GM04503 (cell line): ENCODE results near the gene SPTA1.

Source experiments
- DNase-seq: peaks from one replicate; pipeline ENCODE4 v3.0.0-alpha.2; 2012; ENCODE audit warnings: low read depth

Gene SPTA1

GRCh38 chr1:158685085-158685484 lies 1.4 kb downstream of the SPTA1 start:
- no peak for DNase-seq

GRCh38 chr1:158681606-158682005 lies 4.9 kb downstream of the SPTA1 start:
- DNase-seq: no peak

GRCh38 chr1:158679289-158679688 lies 7.2 kb downstream of the SPTA1 start:
- no peak for DNase-seq

- no peak for DNase-seq
These were observed 10.8 kb downstream of the SPTA1 start for GRCh38 chr1:158675563-158676323.

DNA sequence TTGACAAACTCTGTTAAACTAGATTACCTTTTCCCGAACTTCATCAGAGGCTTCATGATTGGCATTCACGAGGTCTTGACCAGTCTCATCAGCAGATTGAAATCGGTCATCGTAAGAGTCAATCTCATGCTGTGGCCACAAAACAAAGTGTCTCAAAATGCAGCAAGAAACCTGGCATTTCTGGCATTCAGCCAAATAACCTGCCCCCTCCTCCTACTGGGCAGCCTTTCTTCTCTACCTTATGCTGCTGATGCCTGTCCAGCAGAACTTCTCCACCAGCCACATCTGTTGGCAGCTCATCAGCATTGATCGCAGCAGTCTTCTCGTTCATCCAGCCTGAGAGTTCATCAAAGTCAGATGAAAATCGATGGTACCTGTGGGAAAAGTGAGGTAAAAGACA lies 12.2 kb downstream of the SPTA1 start:
- no peak for DNase-seq

- no peak for DNase-seq
These were observed 20.5 kb downstream of the SPTA1 start for GRCh38 chr1:158666037-158666436.

GRCh38 chr1:158654571-158654970 lies 31.9 kb downstream of the SPTA1 start:
- DNase-seq: no peak

DNA sequence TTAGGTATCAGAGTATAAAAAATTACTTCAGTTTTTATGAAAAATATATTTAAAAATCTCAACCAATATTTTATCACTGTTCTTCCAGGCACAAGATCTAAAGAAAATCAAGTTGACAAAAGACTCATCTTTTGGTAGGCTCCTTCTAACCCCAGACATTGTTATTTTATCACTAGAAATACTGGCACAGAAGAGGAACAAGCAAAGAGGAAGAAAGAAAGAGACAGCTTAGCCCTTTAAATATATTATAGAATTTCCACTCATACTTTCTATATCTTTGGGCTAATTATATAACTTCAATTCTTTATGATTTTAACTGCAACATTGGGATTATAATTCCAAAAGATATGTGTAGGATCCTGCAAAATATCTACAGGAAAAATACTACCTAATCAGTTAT lies 32.4 kb downstream of the SPTA1 start:
- DNase-seq: no peak

DNA sequence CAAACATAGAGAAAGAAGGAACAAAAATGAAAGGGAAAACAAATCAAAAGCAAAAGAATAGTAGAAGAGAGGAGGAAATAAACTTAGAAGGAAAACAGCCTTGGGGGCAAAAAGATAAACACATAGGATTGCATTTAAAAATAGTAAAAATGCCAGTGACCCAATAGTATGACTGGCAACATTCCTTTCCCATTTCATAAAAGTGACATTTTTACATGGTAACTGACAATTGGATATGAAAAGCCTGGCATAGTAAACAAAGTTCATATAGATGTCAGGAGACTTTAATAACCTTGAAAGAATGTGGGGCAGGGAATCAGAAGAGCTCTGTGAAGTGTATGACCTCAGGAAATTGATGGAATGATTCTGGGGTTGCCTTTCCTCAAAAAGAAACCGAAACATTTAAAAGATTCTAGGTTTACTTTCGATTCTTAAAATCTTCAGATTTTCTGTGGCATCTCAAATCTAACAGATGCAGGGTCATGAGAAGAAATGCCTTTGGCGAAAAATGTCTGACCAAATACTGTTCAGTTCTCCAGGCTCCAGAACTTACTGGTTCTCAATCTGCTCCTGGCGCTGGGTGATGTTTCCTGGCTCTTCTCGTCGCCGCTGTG lies 33.7 kb downstream of the SPTA1 start:
- DNase-seq: no peak

- DNase-seq: no peak
These were observed 37.5 kb downstream of the SPTA1 start for GRCh38 chr1:158649052-158649451.

DNA sequence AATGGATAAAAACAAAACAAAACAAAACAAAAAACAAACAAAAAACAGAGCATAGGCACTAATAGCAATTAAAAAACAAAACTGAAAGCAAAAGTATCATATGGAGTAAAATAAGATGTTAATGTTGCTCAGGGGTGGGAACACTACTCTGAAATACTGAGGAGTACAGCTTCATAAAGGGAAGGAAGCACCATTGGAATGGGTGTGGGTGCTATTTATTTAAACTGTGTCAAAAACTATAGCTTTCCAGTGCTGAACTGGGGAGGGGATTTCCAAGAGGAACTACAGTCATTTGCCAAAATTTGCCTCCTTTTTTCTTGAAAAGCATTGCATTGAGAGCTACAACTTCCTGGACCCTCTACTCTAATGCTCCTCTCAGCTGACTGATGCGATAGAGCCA lies 40.0 kb downstream of the SPTA1 start:
- DNase-seq: no peak

DNA sequence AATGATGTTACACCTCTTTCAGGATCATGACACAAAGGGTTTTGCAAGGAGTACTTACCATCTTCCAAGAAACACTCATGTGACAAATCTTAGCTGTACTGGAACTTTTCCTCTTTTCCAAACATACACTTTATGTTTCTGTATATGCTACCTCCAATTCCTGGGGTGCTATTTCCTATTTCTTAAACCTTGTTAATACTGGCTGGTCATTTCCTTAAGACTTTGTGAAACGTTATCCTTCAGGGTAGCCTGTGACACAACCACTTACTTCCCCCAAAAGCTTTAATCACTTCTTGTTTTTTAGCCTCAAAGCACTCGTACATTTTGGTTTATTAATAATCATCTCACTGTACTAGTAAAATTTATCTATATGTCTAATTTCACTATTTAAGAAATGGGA lies 42.1 kb downstream of the SPTA1 start:
- no peak for DNase-seq

GRCh38 chr1:158638904-158639303 lies 47.6 kb downstream of the SPTA1 start:
- no peak for DNase-seq

- DNase-seq: no peak
These were observed 48.4 kb downstream of the SPTA1 start for GRCh38 chr1:158638146-158638545.

- no peak for DNase-seq
These were observed 72.8 kb downstream of the SPTA1 start for GRCh38 chr1:158613764-158614163.

DNA sequence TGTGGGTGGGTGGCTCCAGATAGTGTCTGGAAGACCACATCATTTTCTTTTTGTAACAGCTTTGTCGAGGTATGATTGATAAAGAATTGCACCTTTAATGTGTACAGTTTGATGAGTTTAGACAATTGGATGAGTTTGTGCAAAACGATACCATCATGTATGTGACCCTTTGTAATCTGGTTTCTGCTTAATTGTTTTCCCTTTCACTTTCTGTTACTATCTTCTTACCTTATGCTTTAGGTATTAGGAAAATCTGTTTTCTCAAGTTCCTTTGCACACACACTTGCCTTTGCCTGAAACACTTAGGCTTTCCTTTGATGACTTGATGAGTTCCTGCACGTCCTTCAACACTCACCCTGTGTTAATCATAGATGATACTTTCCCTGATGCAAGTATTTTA lies 74.6 kb downstream of the SPTA1 start:
- no peak for DNase-seq

- DNase-seq: no peak
These were observed 79.2 kb downstream of the SPTA1 start for GRCh38 chr1:158607296-158607695.

GRCh38 chr1:158604968-158605367 lies 81.5 kb downstream of the SPTA1 start, which contains the start of gene OR10Z1:
Gene OR10Z1 (plus strand): TSS chr1:158605268. CDS start chr1:158606439, 1,171 bp downstream.
- DNase-seq: no peak

GRCh38 chr1:158600735-158601134 lies 85.8 kb downstream of the SPTA1 start:
- DNase-seq: no peak

- no peak for DNase-seq
These were observed 99.6 kb downstream of the SPTA1 start for GRCh38 chr1:158586942-158587341.

DNA sequence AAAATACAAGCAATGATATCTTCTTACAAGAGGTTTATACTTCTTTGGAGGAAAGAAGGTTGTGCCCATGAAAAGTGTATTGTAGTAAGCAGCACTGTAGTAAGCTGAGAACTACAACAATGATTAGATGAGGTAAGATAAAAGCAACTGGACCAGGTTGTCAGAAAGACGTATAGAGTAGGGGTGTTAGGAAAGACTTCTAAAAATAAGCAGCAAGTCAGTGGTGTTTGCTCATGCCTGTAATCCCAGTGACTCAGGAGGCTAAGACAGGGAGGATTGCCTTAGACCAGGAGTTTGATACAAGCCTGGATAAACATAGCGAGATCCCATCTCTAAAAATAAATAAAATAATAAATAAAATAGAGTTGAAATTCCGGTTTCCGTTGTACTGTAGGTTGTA lies 102.6 kb downstream of the SPTA1 start:
- DNase-seq: no peak

DNA sequence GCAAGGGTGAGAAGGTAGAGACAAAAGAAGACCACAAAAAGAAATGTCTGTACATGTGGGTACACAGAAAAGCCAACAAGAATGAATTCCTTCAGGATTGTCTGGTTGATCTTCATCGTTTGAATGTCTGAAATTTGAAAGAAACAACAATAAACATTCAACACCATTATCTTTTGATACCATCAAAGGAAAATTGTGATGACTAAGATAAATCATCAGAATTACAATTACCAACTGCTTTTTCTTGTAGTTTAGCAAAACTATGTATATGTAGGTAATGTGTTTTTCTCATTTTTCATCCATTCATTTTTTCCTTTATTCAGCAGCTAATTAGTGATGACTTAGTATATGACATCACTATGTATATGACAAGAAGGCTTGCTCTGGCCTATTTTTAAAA lies 106.8 kb downstream of the SPTA1 start, which contains the start of gene OR10X1:
OR10X1 (minus strand) TSS at position 167 of the 400 bp plus-strand sequence; CDS start at position 167, 0 bp downstream.
- no peak for DNase-seq

DNA sequence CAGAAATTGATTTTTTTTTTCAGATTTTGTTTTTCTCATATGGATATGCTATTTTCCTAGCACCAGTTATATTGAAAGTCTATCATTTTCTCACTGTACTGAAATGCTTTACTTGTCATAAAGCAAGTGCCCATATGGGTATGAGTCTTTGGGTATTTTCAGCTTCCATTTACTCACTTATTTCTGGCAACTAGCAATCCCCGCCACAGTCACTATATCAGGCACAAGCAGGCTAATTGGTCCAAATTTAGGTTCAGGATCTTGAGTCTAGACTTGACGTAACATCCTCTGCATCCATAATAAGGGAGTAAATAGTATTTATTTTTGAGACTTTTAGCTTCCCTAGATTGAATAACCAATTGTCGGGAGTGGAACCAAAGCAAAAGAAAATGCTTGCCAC lies 109.0 kb downstream of the SPTA1 start:
- no peak for DNase-seq

DNA sequence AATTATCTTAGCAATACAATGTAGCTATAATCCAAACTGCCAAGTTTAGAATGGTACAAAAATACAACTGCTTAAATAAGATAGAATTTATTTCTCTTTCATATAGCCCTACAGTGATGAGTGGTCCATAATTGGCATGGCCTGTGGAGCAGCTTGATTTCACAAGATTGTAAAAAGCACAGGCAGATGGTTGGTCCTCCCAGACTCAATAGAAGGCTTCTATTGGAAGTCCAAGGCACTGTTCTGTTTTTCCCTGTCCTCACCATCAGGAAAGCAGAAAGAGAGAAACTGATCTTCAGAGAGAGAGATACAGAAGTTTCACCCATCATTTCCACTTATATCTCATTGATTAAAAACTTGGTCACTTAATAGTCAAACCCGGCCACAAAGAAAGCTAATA lies 114.3 kb downstream of the SPTA1 start:
- no peak for DNase-seq
